HFF-Myc (cell line): Measurements from ENCODE around the gene TMEM221.

Experiments used
- DNase-seq: peaks from one replicate; pipeline ENCODE4 v3.0.0-alpha.2; 2011; ENCODE audit warnings: low read depth; ENCODE audit errors: extremely low read depth
- H3K4me3 ChIP-seq: replicated peaks from 2 replicates; pipeline ENCODE4 v1.5.1; 2011; ENCODE audit warnings: low read depth, mild to moderate bottlenecking, control low read depth, low read length
- CTCF ChIP-seq: IDR thresholded peaks from 2 replicates; pipeline ENCODE4 v1.5.1; 2012; ENCODE audit warnings: mild to moderate bottlenecking, low read depth, low read length, control low read depth; ENCODE audit errors: missing control alignments

The TMEM221 gene

GRCh38 chr19:17448131-17448967 lies at the start of gene TMEM221:
Gene TMEM221, minus strand, starts transcription at chr19:17448668. Its CDS starts 206 bp downstream, at chr19:17448462.
- DNase-seq, result no peak
- peak; percentile 57 for TF ChIP-seq CTCF
- peak within 1 kb of the TSS; percentile 25; the same call in 1 of the 2 replicates for H3K4me3 ChIP-seq

GRCh38 chr19:17497149-17497798 lies 48.8 kb upstream of the TMEM221 start:
- no peak overlapping the region for H3K4me3 ChIP-seq
- DNase-seq, result no peak
- TF ChIP-seq CTCF, result no peak

- TF ChIP-seq CTCF, result peak; percentile 96
- H3K4me3 ChIP-seq, result no peak overlapping the region
- no peak for DNase-seq
Measured at GRCh38 chr19:17496337-17496997, 48.0 kb upstream of the TMEM221 start.

- TF ChIP-seq CTCF, result no peak
- no peak for DNase-seq
- H3K4me3 ChIP-seq, result no peak overlapping the region
Measured at GRCh38 chr19:17495639-17496296, 47.3 kb upstream of the TMEM221 start.

GRCh38 chr19:17491287-17491686 lies 42.8 kb upstream of the TMEM221 start:
- no peak for TF ChIP-seq CTCF
- no peak overlapping the region for H3K4me3 ChIP-seq
- DNase-seq, result no peak

GRCh38 chr19:17490411-17490810 lies 41.9 kb upstream of the TMEM221 start:
- no peak overlapping the region for H3K4me3 ChIP-seq
- no peak for TF ChIP-seq CTCF
- no peak for DNase-seq
